Measurements from ENCODE around the gene ZNF708.
"Not testable (repeated sequence)": the region's sequence is repeated elsewhere in the genome, so short reads cannot be mapped to it uniquely, and the experiment has no call there.

The ZNF708 gene

GRCh38 chr19:21328885-21329605 lies at the start of gene ZNF708:
Gene ZNF708, minus strand, starts transcription at chr19:21329410. Its CDS starts 198 bp downstream, at chr19:21329212.
- peak; percentile 69 to 76 (median 71) for DNase-seq (ENCODE audit: low read depth in 2 of 3, low spot score in 1 of 3)

- no peak for DNase-seq (ENCODE audit: low read depth in 2 of 3, low spot score in 1 of 3)
These were observed 33.1 kb upstream of the ZNF708 start for GRCh38 chr19:21362291-21362690.

- peak; percentile 74 to 78 (median 77) for DNase-seq (ENCODE audit: low read depth in 2 of 3, low spot score in 1 of 3)
These were observed 29.7 kb upstream of the ZNF708 start, which contains the start of gene ZNF738 for GRCh38 chr19:21358768-21359451. Gene ZNF738, plus strand, starts transcription at chr19:21359000. Its CDS starts 141 bp downstream, at chr19:21359141.

- no peak for DNase-seq (ENCODE audit: low read depth in 2 of 3, low spot score in 1 of 3)
These were observed 23.6 kb upstream of the ZNF708 start for GRCh38 chr19:21352830-21353229.

- not testable (repeated sequence) for DNase-seq (ENCODE audit: low read depth in 2 of 3, low spot score in 1 of 3)
These were observed 15.6 kb upstream of the ZNF708 start for GRCh38 chr19:21344841-21345240.

- no peak for DNase-seq (ENCODE audit: low read depth in 2 of 3, low spot score in 1 of 3)
These were observed 6.5 kb upstream of the ZNF708 start for GRCh38 chr19:21335721-21336120.

- no peak for DNase-seq (ENCODE audit: low read depth in 2 of 3, low spot score in 1 of 3)
These were observed 804 bp downstream of the ZNF708 start for GRCh38 chr19:21328406-21328805.

- no peak for DNase-seq (ENCODE audit: low read depth in 2 of 3, low spot score in 1 of 3)
These were observed 3.0 kb downstream of the ZNF708 start for GRCh38 chr19:21326169-21326568.

- DNase-seq (ENCODE audit: low read depth in 2 of 3, low spot score in 1 of 3), result no peak
These were observed 6.2 kb downstream of the ZNF708 start for GRCh38 chr19:21323000-21323399.

GRCh38 chr19:21322528-21322927 lies 6.7 kb downstream of the ZNF708 start:
- DNase-seq (ENCODE audit: low read depth in 2 of 3, low spot score in 1 of 3), result no peak

- DNase-seq (ENCODE audit: low read depth in 2 of 3, low spot score in 1 of 3), result no peak
These were observed 7.2 kb downstream of the ZNF708 start for GRCh38 chr19:21321996-21322395.

GRCh38 chr19:21321134-21321533 lies 8.1 kb downstream of the ZNF708 start:
- no peak for DNase-seq (ENCODE audit: low read depth in 2 of 3, low spot score in 1 of 3)

- DNase-seq (ENCODE audit: low read depth in 2 of 3, low spot score in 1 of 3), result no peak
These were observed 11.4 kb downstream of the ZNF708 start for GRCh38 chr19:21317821-21318220.

- no peak for DNase-seq (ENCODE audit: low read depth in 2 of 3, low spot score in 1 of 3)
These were observed 14.5 kb downstream of the ZNF708 start for GRCh38 chr19:21314676-21315075.

GRCh38 chr19:21312807-21313206 lies 16.4 kb downstream of the ZNF708 start:
- DNase-seq (ENCODE audit: low read depth in 2 of 3, low spot score in 1 of 3), result not testable (repeated sequence)

GRCh38 chr19:21308773-21309172 lies 20.4 kb downstream of the ZNF708 start:
- DNase-seq (ENCODE audit: low read depth in 2 of 3, low spot score in 1 of 3), result no peak

- DNase-seq (ENCODE audit: low read depth in 2 of 3, low spot score in 1 of 3), result not testable (repeated sequence)
These were observed 22.2 kb downstream of the ZNF708 start for GRCh38 chr19:21306881-21307479.

- not testable (repeated sequence) for DNase-seq (ENCODE audit: low read depth in 2 of 3, low spot score in 1 of 3)
These were observed 35.4 kb downstream of the ZNF708 start for GRCh38 chr19:21293768-21294167.

- DNase-seq (ENCODE audit: low read depth in 2 of 3, low spot score in 1 of 3), result no peak
These were observed 59.4 kb downstream of the ZNF708 start for GRCh38 chr19:21269813-21270212.

GRCh38 chr19:21264891-21265290 lies 64.3 kb downstream of the ZNF708 start:
- DNase-seq (ENCODE audit: low read depth in 2 of 3, low spot score in 1 of 3), result no peak

- DNase-seq (ENCODE audit: low read depth in 2 of 3, low spot score in 1 of 3), result no peak
These were observed 64.8 kb downstream of the ZNF708 start for GRCh38 chr19:21264416-21264815.

GRCh38 chr19:21260848-21261381 lies 68.3 kb downstream of the ZNF708 start:
- not testable (repeated sequence) for DNase-seq (ENCODE audit: low read depth in 2 of 3, low spot score in 1 of 3)
